GM18498 (cell line): ENCODE data around the gene WDR62.
A peak's percentile ranks its signal among the peaks of the same experiment; 100 is the strongest.
"Not testable (repeated sequence)": the region's sequence is repeated elsewhere in the genome, so short reads cannot be mapped to it uniquely, and the experiment has no call there.

Experiments
- ATAC-seq: cut with Tn5 transposase; IDR thresholded peaks from one replicate; pipeline ENCODE4 v1.9.1; 2021; ENCODE audit warnings: mild to moderate bottlenecking, moderate library complexity; ENCODE audit not compliant: unreplicated experiment

The WDR62 gene

GRCh38 chr19:36106991-36107390 lies 52.3 kb downstream of the WDR62 start:
- no peak for ATAC-seq

GRCh38 chr19:36108684-36109083 lies 54.0 kb downstream of the WDR62 start:
- ATAC-seq, result no peak

- no peak for ATAC-seq
Observed at GRCh38 chr19:36110487-36111199, 55.9 kb downstream of the WDR62 start, which contains the start of gene OVOL3. Gene OVOL3 (plus strand): TSS chr19:36111143. CDS start chr19:36111203, 60 bp downstream.

- no peak for ATAC-seq
Observed at GRCh38 chr19:36111200-36111539, 56.5 kb downstream of the WDR62 start.

- no peak for ATAC-seq
Observed at GRCh38 chr19:36112678-36113077, 58.0 kb downstream of the WDR62 start.

- ATAC-seq, result no peak
Observed at GRCh38 chr19:36113425-36113824, 58.7 kb downstream of the WDR62 start.

GRCh38 chr19:36113894-36114720 lies 59.4 kb downstream of the WDR62 start:
- ATAC-seq, result no peak

- ATAC-seq, result peak; percentile 82
Observed at GRCh38 chr19:36114721-36115452, 60.2 kb downstream of the WDR62 start, which contains the start of gene POLR2I. Gene POLR2I (minus strand): TSS chr19:36114875. CDS start chr19:36114856, 19 bp downstream.

- peak; percentile 41 for ATAC-seq
Observed at GRCh38 chr19:36115453-36116343, 61.0 kb downstream of the WDR62 start, which contains the start of gene TBCB. Gene TBCB (plus strand): TSS chr19:36115468. CDS start chr19:36115561, 93 bp downstream.

- ATAC-seq, result no peak
Observed at GRCh38 chr19:36116344-36116637, 61.6 kb downstream of the WDR62 start.

GRCh38 chr19:36120092-36120983 lies 65.6 kb downstream of the WDR62 start:
- ATAC-seq, result no peak

GRCh38 chr19:36120984-36121358 lies 66.3 kb downstream of the WDR62 start:
- ATAC-seq, result no peak

- no peak for ATAC-seq
Observed at GRCh38 chr19:36121486-36122124, 66.9 kb downstream of the WDR62 start.

GRCh38 chr19:36125557-36125956 lies 70.9 kb downstream of the WDR62 start:
- ATAC-seq, result no peak

- ATAC-seq, result peak; percentile 7
Observed at GRCh38 chr19:36128392-36128736, 73.7 kb downstream of the WDR62 start.

- not testable (repeated sequence) for ATAC-seq
Observed at GRCh38 chr19:36131221-36131620, 76.5 kb downstream of the WDR62 start.

- not testable (repeated sequence) for ATAC-seq
Observed at GRCh38 chr19:36134867-36135266, 80.2 kb downstream of the WDR62 start.

GRCh38 chr19:36136964-36137686 lies 82.4 kb downstream of the WDR62 start:
- no peak for ATAC-seq

GRCh38 chr19:36139120-36139472 lies 84.4 kb downstream of the WDR62 start:
- no peak for ATAC-seq
